Dendritic cell treated with granulocyte-macrophage colony-stimulating factor and Interleukin-4, amounts not matched to agents 40 ng/mL and 50 ng/mL, for 4 days (primary cell): Measurements from ENCODE around the gene ELOA.
"Not testable (repeated sequence)": the region's sequence is repeated elsewhere in the genome, so short reads cannot be mapped to it uniquely, and the experiment has no call there.

Experiments used
- H3K27ac Mint-ChIP-seq: one replicate; pipeline ENCODE4 v1.8.0; 2022; ENCODE audit warnings: mild to moderate bottlenecking, mixed read lengths
- H3K27me3 Mint-ChIP-seq: one replicate; pipeline ENCODE4 v1.8.0; 2022; ENCODE audit warnings: mild to moderate bottlenecking, mixed read lengths
- H3K36me3 Mint-ChIP-seq: one replicate; pipeline ENCODE4 v1.8.0; 2022; ENCODE audit warnings: low read depth, mixed read lengths
- H3K4me1 Mint-ChIP-seq: one replicate; pipeline ENCODE4 v1.8.0; 2022; ENCODE audit warnings: low read depth, mixed read lengths
- H3K4me3 Mint-ChIP-seq: one replicate; pipeline ENCODE4 v1.8.0; 2022; ENCODE audit warnings: mild to moderate bottlenecking, moderate library complexity, mixed read lengths
- H3K9me3 Mint-ChIP-seq: one replicate; pipeline ENCODE4 v1.8.0; 2022; ENCODE audit warnings: mixed read lengths
- intact Hi-C: fragments of 100-400 bp; cut with micrococcal nuclease; formaldehyde crosslinking; loops from one replicate; pipeline ENCODE4 v1.15.0; 2022

Gene ELOA

DNA sequence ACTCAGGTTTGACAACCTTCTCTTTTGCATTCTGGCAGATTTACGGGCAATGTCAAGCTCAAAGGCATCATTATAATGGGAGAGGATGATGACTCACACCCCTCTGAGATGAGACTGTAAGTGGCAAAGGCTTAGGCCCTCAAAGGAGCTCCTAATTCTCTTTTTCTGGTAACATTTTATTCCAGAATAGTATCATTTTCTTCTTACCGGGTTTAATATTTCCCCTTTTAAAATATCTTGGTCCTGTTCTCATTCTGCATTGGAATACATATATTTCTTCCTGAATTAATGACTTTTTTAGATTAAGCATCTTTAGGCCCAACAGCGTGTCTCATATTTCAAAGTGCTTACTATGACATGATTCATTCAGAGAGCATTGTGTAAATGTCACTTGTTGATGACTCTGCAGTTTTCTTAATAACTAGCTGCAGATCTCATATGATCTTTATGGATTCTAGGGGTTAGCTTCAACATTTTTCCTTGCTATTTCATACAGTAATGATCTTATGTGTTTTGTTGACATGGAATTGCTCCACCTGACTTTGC lies 36.6 kb downstream of the ELOA start:
- Mint-ChIP-seq H3K27me3 (no peaks in the 10 kb centered on the region), H3K4me3 (no peak overlapping the region), H3K36me3 (peaks cover 37% of the 10 kb centered on the region), H3K27ac (peak overlapping the region; percentile 83), H3K4me1 (peaks cover 20% of the 10 kb centered on the region), H3K9me3 (no peaks in the 10 kb centered on the region)
- intact Hi-C loops, result loop anchor here (10.0 kb wide), 1 partner anchor 85 kb away; the partner anchor contains the start of gene FUCA1

GRCh38 chr1:23783141-23783540 lies 39.9 kb downstream of the ELOA start:
- Mint-ChIP-seq H3K4me1 (peaks cover 23% of the 10 kb centered on the region), H3K36me3 (peaks cover 70% of the 10 kb centered on the region)
- H3K27me3 Mint-ChIP-seq, H3K9me3 Mint-ChIP-seq, H3K27ac Mint-ChIP-seq, H3K4me3 Mint-ChIP-seq, intact Hi-C loops: not testable (repeated sequence)

DNA sequence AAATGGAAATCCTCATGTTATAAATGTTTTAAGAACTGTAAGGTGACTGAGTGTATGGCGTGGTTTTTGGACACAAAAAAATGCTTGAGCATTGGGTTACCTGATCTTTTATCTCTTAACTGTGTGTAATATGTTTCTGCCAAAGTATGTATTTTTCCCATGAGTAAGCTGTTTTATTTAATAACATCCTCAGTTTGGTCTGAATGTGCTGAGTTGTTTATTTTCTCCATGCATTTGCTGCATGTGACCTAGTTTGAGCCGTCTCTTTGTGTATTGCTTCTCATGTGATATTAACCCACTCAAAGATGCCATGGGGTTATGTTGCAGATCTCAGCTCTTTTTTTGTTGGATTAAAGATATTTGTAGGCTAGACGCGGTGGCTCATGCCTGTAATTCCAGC lies 41.6 kb downstream of the ELOA start:
- peaks cover 84% of the 10 kb centered on the region for H3K36me3 Mint-ChIP-seq
- H3K27me3 Mint-ChIP-seq, result no peaks in the 10 kb centered on the region
- no peak overlapping the region for H3K4me3 Mint-ChIP-seq
- intact Hi-C loops, result no loop called here
- H3K9me3 Mint-ChIP-seq, result no peaks in the 10 kb centered on the region
- peak overlapping the region; percentile 72 for H3K27ac Mint-ChIP-seq
- peaks cover 14% of the 10 kb centered on the region for H3K4me1 Mint-ChIP-seq

DNA sequence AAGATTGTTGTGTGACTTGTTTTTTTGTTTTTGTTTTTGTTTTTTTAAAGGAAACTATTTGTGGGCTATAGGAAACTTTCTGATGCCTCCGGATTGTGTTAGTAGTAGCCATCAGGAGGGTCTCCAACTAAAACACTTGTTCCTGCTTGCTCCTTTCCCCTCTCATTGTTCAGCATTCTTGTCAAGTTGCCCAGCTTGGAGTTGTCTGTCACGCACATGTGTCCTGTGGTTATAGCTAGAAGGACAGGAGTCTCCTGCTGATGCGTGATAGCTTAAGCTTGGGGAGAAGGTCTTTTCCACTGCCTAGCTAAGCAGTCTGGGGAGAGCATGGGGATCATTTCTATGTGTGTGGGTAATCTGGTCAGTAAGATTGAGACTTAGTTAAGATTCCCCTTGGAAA lies 44.4 kb downstream of the ELOA start:
- intact Hi-C loops, result no loop called here
- Mint-ChIP-seq H3K27ac (peak overlapping the region; percentile 31), H3K4me3 (no peak overlapping the region), H3K36me3 (peaks cover 81% of the 10 kb centered on the region), H3K27me3 (no peaks in the 10 kb centered on the region), H3K4me1 (peaks cover 30% of the 10 kb centered on the region), H3K9me3 (no peaks in the 10 kb centered on the region)

DNA sequence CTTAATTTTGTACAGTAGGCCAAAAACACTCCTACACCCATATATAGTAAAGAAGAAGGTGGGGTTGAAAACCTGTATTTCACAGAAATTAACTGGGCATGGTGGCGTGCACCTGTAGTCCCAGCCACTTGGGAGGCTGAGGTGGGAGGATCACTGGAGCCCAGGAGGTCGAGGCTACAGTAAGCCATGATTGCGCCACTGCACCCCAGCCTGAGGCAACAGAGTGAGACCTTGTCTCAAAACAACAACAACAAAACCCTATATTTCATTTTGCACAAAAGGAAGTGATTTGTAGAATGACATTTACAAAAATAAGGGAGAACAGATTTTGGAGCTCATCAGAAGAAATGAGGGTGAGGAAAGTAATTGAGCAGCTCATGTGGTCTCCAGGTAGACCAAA lies 45.4 kb downstream of the ELOA start:
- Mint-ChIP-seq H3K36me3 (peaks cover 81% of the 10 kb centered on the region), H3K27ac (no peak overlapping the region), H3K4me3 (no peak overlapping the region), H3K4me1 (peaks cover 40% of the 10 kb centered on the region), H3K27me3 (no peaks in the 10 kb centered on the region), H3K9me3 (no peaks in the 10 kb centered on the region)
- intact Hi-C loops, result no loop called here

GRCh38 chr1:23790696-23791515 lies 47.6 kb downstream of the ELOA start, which contains the start of gene LYPLA2:
LYPLA2 (plus strand) TSS chr1:23791145; CDS start chr1:23792683, 1,538 bp downstream.
- Mint-ChIP-seq H3K27me3 (no peaks in the 10 kb centered on the region), H3K27ac (peak within 1 kb of the TSS; percentile 88), H3K9me3 (no peaks in the 10 kb centered on the region), H3K4me3 (peak within 1 kb of the TSS; percentile 92), H3K4me1 (peaks cover 44% of the 10 kb centered on the region), H3K36me3 (peaks cover 84% of the 10 kb centered on the region)
- intact Hi-C loops, result loop anchor here (1.0 kb wide), 2 partner anchors 9 to 13 kb away; partner anchors contain the start of genes GALE and PITHD1

DNA sequence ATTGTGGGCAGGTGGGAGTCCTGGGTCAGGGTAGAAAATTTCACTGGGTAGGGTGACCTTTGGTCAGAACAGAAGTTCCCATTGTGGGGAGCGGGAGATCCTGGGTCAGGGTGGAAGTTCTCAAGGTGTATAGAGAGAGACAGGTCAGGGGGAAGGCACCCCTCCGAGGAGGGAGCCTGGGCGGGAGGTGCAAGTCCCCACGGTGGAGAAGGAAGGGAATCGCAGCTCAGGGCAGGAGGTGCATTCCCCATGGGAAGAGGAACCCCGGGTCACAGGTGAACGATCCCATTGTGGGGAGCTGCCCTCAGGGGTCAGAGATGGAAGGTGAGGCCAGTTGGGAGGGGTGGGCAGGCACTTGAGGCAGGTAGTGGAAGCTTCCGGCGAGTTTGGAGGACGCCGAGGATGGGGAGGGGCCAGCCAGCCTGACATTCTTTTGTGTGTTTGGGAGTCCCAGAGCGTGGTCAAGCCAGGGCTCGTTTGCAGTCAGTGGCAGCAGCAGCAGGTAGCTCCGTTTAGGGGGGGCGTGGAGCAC lies 48.3 kb downstream of the ELOA start:
- H3K4me1 Mint-ChIP-seq, result peaks cover 51% of the 10 kb centered on the region
- peaks cover 84% of the 10 kb centered on the region for H3K36me3 Mint-ChIP-seq
- intact Hi-C loops, result loop anchor here (1.0 kb wide), 2 partner anchors 9 to 13 kb away; partner anchors contain the start of genes GALE and PITHD1
- H3K27ac Mint-ChIP-seq, result peak overlapping the region; percentile 88
- H3K27me3 Mint-ChIP-seq, result no peaks in the 10 kb centered on the region
- no peaks in the 10 kb centered on the region for H3K9me3 Mint-ChIP-seq
- peak overlapping the region; percentile 92 for H3K4me3 Mint-ChIP-seq

DNA sequence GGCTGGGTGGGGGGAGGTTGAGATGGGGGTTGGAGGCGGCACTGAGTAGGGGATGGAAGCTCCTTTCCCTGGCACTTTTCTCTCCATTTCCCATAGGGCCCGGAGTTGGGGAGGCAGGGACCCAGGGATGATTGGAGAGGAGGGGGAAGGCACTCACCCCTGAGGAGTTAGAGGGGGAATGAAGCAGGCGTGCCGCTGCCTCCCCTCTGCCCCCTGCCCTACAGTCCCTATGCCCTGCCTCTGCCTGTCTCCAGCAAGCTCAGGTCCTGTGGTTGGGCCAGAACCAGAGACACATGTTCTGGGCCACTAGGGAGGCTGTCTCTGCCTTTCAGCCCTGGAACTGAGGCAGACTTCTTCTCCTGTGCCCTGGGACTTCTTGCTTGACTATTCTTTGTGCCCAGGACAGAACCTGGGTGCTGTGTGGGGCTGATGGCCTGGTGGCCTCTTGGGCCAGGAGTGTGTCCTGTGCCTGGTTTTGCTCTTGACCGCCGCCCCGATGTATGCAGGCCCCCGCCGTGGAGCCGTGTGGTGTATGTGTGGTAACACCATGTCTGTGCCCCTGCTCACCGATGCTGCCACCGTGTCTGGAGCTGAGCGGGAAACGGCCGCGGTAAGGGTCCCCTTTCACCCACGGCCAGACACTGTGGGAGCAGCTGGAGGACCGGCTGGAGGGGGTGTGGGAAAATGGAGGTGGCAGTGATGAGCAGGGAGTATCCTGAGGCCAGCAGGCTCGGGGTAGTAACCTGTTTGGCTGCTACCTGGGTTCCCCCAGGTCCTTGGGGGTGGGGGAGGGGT lies 49.1 kb downstream of the ELOA start:
- Mint-ChIP-seq H3K4me1 (peaks cover 55% of the 10 kb centered on the region), H3K36me3 (peaks cover 84% of the 10 kb centered on the region), H3K4me3 (peak overlapping the region; percentile 92), H3K27ac (peak overlapping the region; percentile 88), H3K9me3 (no peaks in the 10 kb centered on the region), H3K27me3 (no peaks in the 10 kb centered on the region)
- intact Hi-C loops, result no loop called here

GRCh38 chr1:23793018-23793781 lies 49.9 kb downstream of the ELOA start:
- Mint-ChIP-seq H3K27ac (no peak overlapping the region), H3K36me3 (peaks cover 84% of the 10 kb centered on the region), H3K4me1 (peaks cover 55% of the 10 kb centered on the region), H3K27me3 (no peaks in the 10 kb centered on the region), H3K9me3 (no peaks in the 10 kb centered on the region), H3K4me3 (peak overlapping the region; percentile 4)
- intact Hi-C loops, result no loop called here

DNA sequence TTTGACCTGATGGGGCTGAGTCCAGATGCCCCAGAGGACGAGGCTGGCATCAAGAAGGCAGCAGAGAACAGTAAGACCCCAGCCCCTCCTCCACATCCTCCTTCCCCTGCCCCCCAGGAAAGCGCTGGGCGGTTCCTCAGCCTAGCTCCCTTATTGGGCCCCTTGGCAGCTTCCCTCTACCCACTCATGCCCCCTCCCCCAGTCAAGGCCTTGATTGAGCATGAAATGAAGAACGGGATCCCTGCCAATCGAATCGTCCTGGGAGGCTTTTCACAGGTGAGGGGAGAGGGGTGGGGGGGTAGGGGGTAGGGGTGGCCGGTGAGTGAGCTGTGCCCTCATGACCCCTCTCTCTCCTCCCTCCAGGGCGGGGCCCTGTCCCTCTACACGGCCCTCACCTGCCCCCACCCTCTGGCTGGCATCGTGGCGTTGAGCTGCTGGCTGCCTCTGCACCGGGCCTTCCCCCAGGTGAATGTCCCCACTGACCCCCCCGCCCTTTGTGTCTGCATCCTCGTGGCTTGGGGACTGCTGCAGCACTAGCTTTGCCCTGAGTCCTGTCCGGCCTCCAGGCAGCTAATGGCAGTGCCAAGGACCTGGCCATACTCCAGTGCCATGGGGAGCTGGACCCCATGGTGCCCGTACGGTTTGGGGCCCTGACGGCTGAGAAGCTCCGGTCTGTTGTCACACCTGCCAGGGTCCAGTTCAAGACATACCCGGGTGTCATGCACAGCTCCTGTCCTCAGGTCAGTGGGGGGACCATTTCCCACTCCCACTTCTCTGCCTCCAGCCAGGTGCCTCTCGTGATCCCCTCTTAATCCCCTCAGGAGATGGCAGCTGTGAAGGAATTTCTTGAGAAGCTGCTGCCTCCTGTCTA lies 50.8 kb downstream of the ELOA start:
- H3K36me3 Mint-ChIP-seq, result peaks cover 84% of the 10 kb centered on the region
- peaks cover 62% of the 10 kb centered on the region for H3K4me1 Mint-ChIP-seq
- intact Hi-C loops, result no loop called here
- H3K27ac Mint-ChIP-seq, result no peak overlapping the region
- H3K4me3 Mint-ChIP-seq, result no peak overlapping the region
- no peaks in the 10 kb centered on the region for H3K27me3 Mint-ChIP-seq
- no peaks in the 10 kb centered on the region for H3K9me3 Mint-ChIP-seq

DNA sequence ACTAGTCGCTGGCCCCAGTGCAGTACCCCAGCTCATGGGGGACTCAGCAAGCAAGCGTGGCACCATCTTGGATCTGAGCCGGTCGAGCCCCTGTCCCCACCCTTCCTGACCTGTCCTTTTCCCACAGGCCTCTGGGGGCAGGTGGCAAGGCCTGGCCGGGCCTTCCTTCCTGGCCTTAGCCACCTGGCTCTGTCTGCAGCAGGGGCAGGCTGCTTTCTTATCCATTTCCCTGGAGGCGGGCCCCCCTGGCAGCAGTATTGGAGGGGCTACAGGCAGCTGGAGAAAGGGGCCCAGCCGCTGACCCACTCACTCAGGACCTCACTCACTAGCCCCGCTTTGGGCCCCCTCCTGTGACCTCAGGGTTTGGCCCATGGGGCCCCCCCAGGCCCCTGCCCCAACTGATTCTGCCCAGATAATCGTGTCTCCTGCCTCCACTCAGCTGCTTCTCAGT lies 51.5 kb downstream of the ELOA start:
- intact Hi-C loops, H3K4me3 Mint-ChIP-seq, H3K27me3 Mint-ChIP-seq, H3K9me3 Mint-ChIP-seq: not testable (repeated sequence)
- Mint-ChIP-seq H3K4me1 (peaks cover 69% of the 10 kb centered on the region), H3K27ac (peak overlapping the region; percentile 17), H3K36me3 (peaks cover 79% of the 10 kb centered on the region)

GRCh38 chr1:23795676-23796465 lies 52.6 kb downstream of the ELOA start:
- H3K27me3 Mint-ChIP-seq, result no peaks in the 10 kb centered on the region
- intact Hi-C loops, result no loop called here
- H3K27ac Mint-ChIP-seq, result no peak overlapping the region
- peaks cover 67% of the 10 kb centered on the region for H3K4me1 Mint-ChIP-seq
- no peaks in the 10 kb centered on the region for H3K9me3 Mint-ChIP-seq
- peaks cover 81% of the 10 kb centered on the region for H3K36me3 Mint-ChIP-seq
- H3K4me3 Mint-ChIP-seq, result no peak overlapping the region
